ENCODE data around the gene PCSK9.

Gene PCSK9

GRCh38 chr1:54998677-54999076 is 40.7 kb upstream of the PCSK9 start, which contains the start of gene BSND:
BSND (plus strand) TSS chr1:54998933; CDS start chr1:54999187, 254 bp downstream.
- DNase-seq (ENCODE audit: extremely low spot score), result peak; percentile 55
- ChIA-PET CTCF (interaction anchor here (0.8 to 24.6 kb wide), 5 partner anchors 10 to 53 kb away, joined by 3 to 609 read pairs (median 4); no protein-coding TSS in a partner anchor), POLR2A (no interaction called here)
- TF ChIP-seq CTCF (IDR thresholded peaks at IDR 0.05; ENCODE audit: control extremely low read depth, extremely low read depth, low read depth, missing control alignments), result no peak

- POLR2A ChIA-PET, result interaction anchor here (0.7 kb wide), 1 partner anchor 57 kb away, joined by 6 read pairs; no protein-coding TSS in a partner anchor
- no peak for DNase-seq (ENCODE audit: extremely low spot score)
Measured at GRCh38 chr1:55000110-55001085, 39.0 kb upstream of the PCSK9 start.

GRCh38 chr1:55001311-55001710 is 38.0 kb upstream of the PCSK9 start:
- ChIA-PET CTCF (interaction anchor here (1.2 to 24.6 kb wide), 3 partner anchors 13 to 55 kb away, joined by 3 to 609 read pairs (median 6); no protein-coding TSS in a partner anchor), POLR2A (no interaction called here)
- no peak for DNase-seq (ENCODE audit: extremely low spot score)
- no peak for TF ChIP-seq CTCF (IDR thresholded peaks at IDR 0.05; ENCODE audit: control extremely low read depth, extremely low read depth, low read depth, missing control alignments)

More at GRCh38 chr1:55000110-55001085, 39.0 kb upstream of the PCSK9 start:
- CTCF ChIA-PET, result interaction anchor here (1.1 to 24.6 kb wide), 2 partner anchors 22 to 54 kb away, joined by 3 to 609 read pairs; no protein-coding TSS in a partner anchor
- TF ChIP-seq CTCF (IDR thresholded peaks at IDR 0.05; ENCODE audit: control extremely low read depth, extremely low read depth, low read depth, missing control alignments), result no peak

DNA sequence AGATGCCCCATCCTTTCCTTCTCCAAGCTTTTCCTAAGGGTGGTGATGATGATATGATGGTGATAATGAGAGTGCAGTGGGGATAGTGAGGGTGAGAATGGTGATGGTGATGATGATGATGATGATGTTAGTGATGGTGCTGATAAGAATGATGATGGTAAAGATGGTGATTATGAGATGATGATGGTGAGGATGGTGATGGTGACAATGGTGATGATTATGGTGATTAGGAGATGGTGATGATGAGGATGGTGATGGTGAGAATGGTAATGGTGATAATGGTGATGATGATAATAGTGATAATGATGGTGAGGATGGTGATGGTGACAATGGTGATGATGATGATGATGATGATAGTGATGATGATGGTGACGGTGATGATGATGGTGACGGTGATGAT is 36.7 kb upstream of the PCSK9 start:
- no peak for TF ChIP-seq CTCF (IDR thresholded peaks at IDR 0.05; ENCODE audit: control extremely low read depth, extremely low read depth, low read depth, missing control alignments)
- POLR2A ChIA-PET, result no interaction called here
- DNase-seq (ENCODE audit: extremely low spot score), result no peak
- CTCF ChIA-PET, result interaction anchor here (1.6 to 24.6 kb wide), 2 partner anchors 20 to 57 kb away, joined by 4 to 609 read pairs; no protein-coding TSS in a partner anchor

- TF ChIP-seq CTCF (IDR thresholded peaks at IDR 0.05; ENCODE audit: control extremely low read depth, extremely low read depth, low read depth, missing control alignments), result no peak
- no peak for DNase-seq (ENCODE audit: extremely low spot score)
- ChIA-PET POLR2A (no interaction called here), CTCF (interaction anchor here (1.2 to 24.6 kb wide), 5 partner anchors 9 to 60 kb away, joined by 3 to 609 read pairs (median 12); no protein-coding TSS in a partner anchor)
Measured at GRCh38 chr1:55005351-55006140, 33.8 kb upstream of the PCSK9 start.

DNA sequence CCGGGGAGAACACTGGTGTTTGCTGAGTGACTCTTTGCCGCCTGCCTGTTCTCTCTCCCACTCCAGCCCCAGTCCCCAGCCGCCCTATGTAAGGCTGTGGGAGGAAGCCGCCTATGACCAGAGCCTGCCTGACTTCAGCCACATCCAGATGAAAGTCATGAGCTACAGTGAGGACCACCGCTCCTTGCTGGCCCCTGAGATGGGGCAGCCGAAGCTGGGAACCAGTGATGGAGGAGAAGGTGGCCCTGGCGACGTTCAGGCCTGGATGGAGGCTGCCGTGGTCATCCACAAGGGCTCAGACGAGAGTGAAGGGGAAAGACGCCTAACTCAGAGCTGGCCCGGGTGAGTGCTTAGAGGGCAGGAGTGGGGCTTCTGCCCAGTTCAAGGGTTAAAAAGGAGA is 32.4 kb upstream of the PCSK9 start:
- TF ChIP-seq CTCF (IDR thresholded peaks at IDR 0.05; ENCODE audit: control extremely low read depth, extremely low read depth, low read depth, missing control alignments), result no peak
- CTCF ChIA-PET, result interaction anchor here (1.9 to 3.7 kb wide), 3 partner anchors 11 to 56 kb away, joined by 4 to 22 read pairs (median 12); no protein-coding TSS in a partner anchor
- POLR2A ChIA-PET, result no interaction called here
- no peak for DNase-seq (ENCODE audit: extremely low spot score)

Measured in GM10248 (cell line).